Measurements from ENCODE around the gene P2RY11. TPM values are rescaled to one million over a fixed set of nuclear protein-coding genes. Genes with fewer than 3 reads are reported as not detected.

The P2RY11 gene
- total and polyA plus RNA-seq, 2 donors (not counting 1 experiment from before 2014, with no cell fraction given): 25.8 to 27.1 TPM

DNA sequence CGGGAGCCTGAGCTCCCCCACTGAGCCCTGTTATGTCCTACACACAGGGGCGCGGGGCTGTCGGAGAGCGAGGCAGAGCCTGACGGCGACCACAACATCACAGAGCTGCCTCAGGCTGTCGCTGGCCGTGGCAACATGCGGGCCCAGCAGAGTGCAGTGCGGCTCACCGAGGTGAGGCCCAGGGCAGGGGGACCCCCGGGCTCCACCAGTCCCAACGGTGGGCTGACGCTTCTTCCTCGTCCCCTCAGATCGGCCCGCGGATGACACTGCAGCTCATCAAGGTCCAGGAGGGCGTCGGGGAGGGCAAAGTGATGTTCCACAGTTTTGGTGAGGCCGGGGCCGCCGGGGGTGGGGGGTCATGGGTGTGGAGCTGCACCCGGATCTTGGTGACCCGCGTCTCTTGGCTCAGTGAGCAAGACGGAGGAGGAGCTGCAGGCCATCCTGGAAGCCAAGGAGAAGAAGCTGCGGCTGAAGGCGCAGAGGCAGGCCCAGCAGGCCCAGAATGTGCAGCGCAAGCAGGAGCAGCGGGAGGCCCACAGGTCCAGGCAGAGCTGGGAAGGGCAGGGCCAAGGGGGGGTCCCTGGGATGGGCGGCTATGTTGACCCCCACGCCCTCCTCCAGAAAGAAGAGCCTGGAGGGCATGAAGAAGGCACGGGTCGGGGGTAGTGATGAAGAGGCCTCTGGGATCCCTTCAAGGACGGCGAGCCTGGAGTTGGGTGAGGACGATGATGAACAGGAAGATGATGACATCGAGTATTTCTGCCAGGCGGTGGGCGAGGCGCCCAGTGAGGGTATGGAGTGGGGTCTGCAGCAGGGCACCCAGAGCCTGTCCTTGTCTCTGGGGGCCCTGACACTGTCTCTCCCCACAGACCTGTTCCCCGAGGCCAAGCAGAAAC lies 1.2 kb upstream of the P2RY11 start:
- peak overlapping the region; percentile 74 for H3K27ac Mint-ChIP-seq
- Histone ChIP-seq H3K9me3 (ENCODE audit: control extremely low read depth in 1 of 3, control insufficient read depth in 2 of 3, insufficient read depth in 1 of 3, low read length in 2 of 3) (peaks cover 0 to 6% (median 0%) of the 10 kb centered on the region in 3 donors), H2AFZ (ENCODE audit: insufficient read depth, low read depth, low read length, poor library complexity, severe bottlenecking) (no peak overlapping the region), H3K27me3 (replicated peaks in 1 of 4; ENCODE audit: control extremely low read depth in 1 of 4, control insufficient read depth in 3 of 4, insufficient read depth in 4 of 4, low read length in 3 of 4) (no peaks in the 10 kb centered on the region), H3K36me3 (replicated peaks in 1 of 2; ENCODE audit: control extremely low read depth in 1 of 2, control insufficient read depth in 1 of 2, extremely low read depth in 1 of 2, insufficient read depth in 2 of 2, low read length in 1 of 2) (peaks cover 0 to 55% of the 10 kb centered on the region in 2 experiments), H3K4me2 (replicated peaks; ENCODE audit: low read depth, low read length, poor library complexity, severe bottlenecking) (no peak overlapping the region), H3K79me2 (ENCODE audit: control insufficient read depth, insufficient read depth, low read length) (peaks cover 39% of the 10 kb centered on the region), H4K20me1 (ENCODE audit: control insufficient read depth, insufficient read depth, low read length, poor library complexity, severe bottlenecking) (peaks cover 65% of the 10 kb centered on the region), H3K27ac (ENCODE audit: low read length in 2 of 2) (peak overlapping the region in 1 of 2 donors; percentile 69), H3K4me3 (ENCODE audit: control extremely low read depth in 1 of 5, extremely low read depth in 1 of 5, insufficient read depth in 1 of 5, low read depth in 2 of 5, low read length in 4 of 5) (no peak overlapping the region), H3K9ac (ENCODE audit: low read length) (no peak overlapping the region), H3K4me1 (ENCODE audit: control insufficient read depth in 2 of 2, insufficient read depth in 2 of 2, low read length in 2 of 2) (peaks cover 43 to 57% of the 10 kb centered on the region in 2 donors)
- TF ChIP-seq EZH2 (IDR thresholded peaks at IDR 0.05; ENCODE audit: borderline replicate concordance, insufficient read depth, low read depth, low read length, poor library complexity, severe bottlenecking): no peak
- TF ChIP-seq, protein P1, sequence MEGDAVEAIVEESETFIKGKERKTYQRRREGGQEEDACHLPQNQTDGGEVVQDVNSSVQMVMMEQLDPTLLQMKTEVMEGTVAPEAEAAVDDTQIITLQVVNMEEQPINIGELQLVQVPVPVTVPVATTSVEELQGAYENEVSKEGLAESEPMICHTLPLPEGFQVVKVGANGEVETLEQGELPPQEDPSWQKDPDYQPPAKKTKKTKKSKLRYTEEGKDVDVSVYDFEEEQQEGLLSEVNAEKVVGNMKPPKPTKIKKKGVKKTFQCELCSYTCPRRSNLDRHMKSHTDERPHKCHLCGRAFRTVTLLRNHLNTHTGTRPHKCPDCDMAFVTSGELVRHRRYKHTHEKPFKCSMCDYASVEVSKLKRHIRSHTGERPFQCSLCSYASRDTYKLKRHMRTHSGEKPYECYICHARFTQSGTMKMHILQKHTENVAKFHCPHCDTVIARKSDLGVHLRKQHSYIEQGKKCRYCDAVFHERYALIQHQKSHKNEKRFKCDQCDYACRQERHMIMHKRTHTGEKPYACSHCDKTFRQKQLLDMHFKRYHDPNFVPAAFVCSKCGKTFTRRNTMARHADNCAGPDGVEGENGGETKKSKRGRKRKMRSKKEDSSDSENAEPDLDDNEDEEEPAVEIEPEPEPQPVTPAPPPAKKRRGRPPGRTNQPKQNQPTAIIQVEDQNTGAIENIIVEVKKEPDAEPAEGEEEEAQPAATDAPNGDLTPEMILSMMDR (IDR thresholded peaks at IDR 0.05): no peak
- H3K27me3 Mint-ChIP-seq: no peaks in the 10 kb centered on the region
- ChIA-PET POLR2A (interaction anchor here (0.6 to 6.6 kb wide), 3 partner anchors 9 to 445 kb away, joined by 3 to 62 read pairs (median 18); partner anchors contain the start of gene ANGPTL6), CTCF (interaction anchor here (1.2 to 15.9 kb wide), 4 partner anchors 8 to 83 kb away, joined by 3 to 263 read pairs (median 4); partner anchors contain the start of genes ANGPTL6 and PPAN)
- ATAC-seq (ENCODE audit: low read depth): no peak
- intact Hi-C loops (cut with micrococcal nuclease): no loop called here
- peak; percentile 13 for DNase-seq
- H3K9me3 Mint-ChIP-seq (ENCODE audit: insufficient read depth): no peaks in the 10 kb centered on the region
- WGBS (ENCODE audit: insufficient coverage): 97% methylated on average over 43 of the region's 44 CpGs
- peak overlapping the region; percentile 54 for H3K4me3 Mint-ChIP-seq
- peaks cover 50% of the 10 kb centered on the region for H3K4me1 Mint-ChIP-seq

Measured in B cell (primary cell).